GM12878 (cell line): ENCODE results near the gene CCL7. TPM values are rescaled to one million over a fixed set of nuclear protein-coding genes. Genes with fewer than 3 reads are reported as not detected.

Experiments
- ATAC-seq: fragments of 200-7000 bp; cut with Tn5 transposase; 3 replicates; pipeline ENCODE4 v1.9.1; 2020; ENCODE audit warnings: mild to moderate bottlenecking, moderate library complexity
- BruUV-seq: library from RNA; stranded (reverse); fragments of 400-500 nt; replicated peaks from 2 replicates; lab custom pipeline; 2021; lab: Mats Ljungman, UMichigan
- CTCF ChIA-PET: fragments of 300-600 bp; sonication (Branson Sonifier 250); formaldehyde crosslinking; extraction: SDS; loops from one replicate; lab custom pipeline; 2021; ENCODE audit warnings: inconsistent platforms; lab: Yijun Ruan, JAX
- POLR2A ChIA-PET: fragments of 350-600 bp; formaldehyde crosslinking; extraction: SDS; loops from one replicate; lab custom pipeline; 2021; ENCODE audit warnings: inconsistent platforms; lab: Charles Lee
- RAD21 ChIA-PET: fragments of 300-600 bp; sonication (Branson Sonifier 250); formaldehyde crosslinking; loops from one replicate; lab custom pipeline; 2023; ENCODE audit warnings: antibody characterized with exemption; ENCODE audit not compliant: unreplicated experiment; lab: Charles Lee
- SMC1A ChIA-PET: fragments of 300-600 bp; sonication (Branson Sonifier 250); formaldehyde crosslinking; loops from one replicate; lab custom pipeline; 2023; ENCODE audit not compliant: unreplicated experiment, uncharacterized antibody; lab: Charles Lee
- DNase-seq: peaks from one replicate; pipeline ENCODE4 v3.0.0-alpha.2; 2011; ENCODE audit warnings: low read depth, low spot score
- FAIRE-seq: peaks from 3 replicates; lab custom pipeline; 2011; peaks lifted over from hg19 to GRCh38; lab: Jason Lieb, UNC
- H2AFZ ChIP-seq: 2 replicates; pipeline ENCODE4 v1.6.0; 2011; ENCODE audit warnings: low read depth, low read length, control low read depth; ENCODE audit not compliant: control insufficient read depth
- H3K27ac ChIP-seq: 2 replicates; pipeline ENCODE4 v1.5.1; 2011; ENCODE audit warnings: control low read depth; ENCODE audit not compliant: control insufficient read depth, insufficient read depth
- H3K27me3 ChIP-seq, 2 experiments: replicated peaks in 1 of 2; 2 replicates each; pipeline versions ENCODE4 v1.6.0 to v1.6.1; 2011; ENCODE audit warnings: low read length in 1 of 2; ENCODE audit not compliant: control insufficient read depth in 2 of 2, insufficient read depth in 2 of 2
- H3K36me3 ChIP-seq, 2 experiments: 2 replicates each; pipeline ENCODE4 v1.5.1; 2011; ENCODE audit warnings: low read length in 1 of 2; ENCODE audit not compliant: control insufficient read depth in 2 of 2, insufficient read depth in 2 of 2
- H3K4me1 ChIP-seq: 2 replicates; pipeline ENCODE4 v1.6.1; 2011; ENCODE audit warnings: mild to moderate bottlenecking, low read length, moderate library complexity, mixed read lengths; ENCODE audit not compliant: control insufficient read depth, insufficient read depth
- H3K4me2 ChIP-seq: 2 replicates; pipeline ENCODE4 v1.6.0; 2011; ENCODE audit warnings: control low read depth; ENCODE audit not compliant: control insufficient read depth, insufficient read depth
- H3K4me3 ChIP-seq: fragments of 200-600 bp; sonication (generic); 2 replicates; pipeline ENCODE4 v1.5.1; 2016
- H3K79me2 ChIP-seq: 2 replicates; pipeline ENCODE4 v1.6.0; 2011; ENCODE audit warnings: low read length; ENCODE audit not compliant: control insufficient read depth, insufficient read depth
- H3K9ac ChIP-seq: 2 replicates; pipeline ENCODE4 v1.8.0; 2011; ENCODE audit warnings: low read length, control low read depth, mixed read lengths; ENCODE audit not compliant: control insufficient read depth, insufficient read depth
- H3K9me3 ChIP-seq: replicated peaks from 3 replicates; pipeline ENCODE4 v1.5.1; 2011; ENCODE audit warnings: mild to moderate bottlenecking, low read length; ENCODE audit not compliant: control insufficient read depth, insufficient read depth
- H4K20me1 ChIP-seq: 2 replicates; pipeline ENCODE4 v1.6.0; 2011; ENCODE audit not compliant: control insufficient read depth, insufficient read depth
- CTCF ChIP-seq, 3 experiments: IDR thresholded peaks in 2 of 3; conservative IDR thresholded peaks in 1 of 3; 2 replicates each; pipeline ENCODE4 v1.5.1; 2011; ENCODE audit warnings: low read depth in 3 of 3, low read length in 3 of 3, mild to moderate bottlenecking in 3 of 3, control low read depth in 2 of 3, moderate library complexity in 2 of 3, inconsistent platforms in 1 of 3, mixed read lengths in 1 of 3; ENCODE audit not compliant: control insufficient read depth in 2 of 3, insufficient read depth in 1 of 3; ENCODE audit errors: extremely low read depth in 1 of 3
- FOXK2 ChIP-seq: fragments of 450-650 bp; IDR thresholded peaks from 2 replicates; pipeline ENCODE4 v1.6.1; 2017; ENCODE audit warnings: mild to moderate bottlenecking, moderate library complexity
- IRF3 ChIP-seq: fragments of 450-650 bp; IDR thresholded peaks from 2 replicates; pipeline ENCODE4 v1.6.1; 2014; ENCODE audit warnings: mild to moderate bottlenecking
- JUNB ChIP-seq: IDR thresholded peaks from 2 replicates; pipeline ENCODE4 v1.6.1; 2016; ENCODE audit warnings: antibody characterized with exemption, mild to moderate bottlenecking
- MAX ChIP-seq: IDR thresholded peaks from 2 replicates; pipeline ENCODE4 v1.6.1; 2012; ENCODE audit warnings: low read depth, low read length, improper control_type of control experiment
- MEF2B ChIP-seq: fragments of 450-650 bp; IDR thresholded peaks from 2 replicates; pipeline ENCODE4 v1.6.1; 2018; ENCODE audit warnings: mild to moderate bottlenecking, moderate library complexity; ENCODE audit not compliant: partially characterized antibody, poor library complexity, severe bottlenecking
- NFIC ChIP-seq: IDR thresholded peaks from 2 replicates; pipeline ENCODE4 v1.6.1; 2012; ENCODE audit warnings: low read depth, mild to moderate bottlenecking, inconsistent platforms, low read length, moderate library complexity
- NR2C1 ChIP-seq: fragments of 450-650 bp; IDR thresholded peaks from 2 replicates; pipeline ENCODE4 v1.6.1; 2017; ENCODE audit warnings: antibody characterized with exemption, mild to moderate bottlenecking, moderate library complexity
- NRF1 ChIP-seq: conservative IDR thresholded peaks from 2 replicates; pipeline ENCODE4 v1.6.1; 2011; ENCODE audit warnings: mild to moderate bottlenecking, low read depth, low read length, improper control_type of control experiment
- RFX5 ChIP-seq: IDR thresholded peaks from 2 replicates; pipeline ENCODE4 v1.6.1; 2011; ENCODE audit warnings: low read depth, low read length, improper control_type of control experiment
- TARDBP ChIP-seq: IDR thresholded peaks from 2 replicates; pipeline ENCODE4 v1.6.1; 2016; ENCODE audit warnings: borderline replicate concordance
- ZNF622 ChIP-seq: fragments of 450-650 bp; IDR thresholded peaks from 2 replicates; pipeline ENCODE4 v1.6.1; 2017; ENCODE audit warnings: mild to moderate bottlenecking, inconsistent platforms
- WGBS: methylation state at CpG from one replicate; pipeline ENCODE4 v1.1.6; 2016; ENCODE audit warnings: low lambda C conversion rate; ENCODE audit not compliant: insufficient replicate concordance, insufficient coverage; ENCODE audit errors: missing lambda C conversion rate; 5-methylcytosine and 5-hydroxymethylcytosine counted together
- in situ Hi-C: fragments of 300-500 bp; cut with MboI; formaldehyde crosslinking; loops from 9 replicates; pipeline ENCODE4 v1.14.3; 2018; ENCODE audit warnings: mixed read lengths
- intact Hi-C: fragments of 100-400 bp; cut with micrococcal nuclease; formaldehyde crosslinking; loops from one replicate; pipeline ENCODE4 v1.14.2; 2022; ENCODE audit not compliant: unreplicated experiment
- polyA plus RNA-seq, 11 experiments: library from polyadenylated mRNA; depleted of rRNA in 4 of 11; unstranded in 6 of 11; stranded (reverse) in 5 of 11; fragments of >200 nt; fragmentation: Nextera tagmentation in 4 of 11; fragmentation: Illumina TruSeq in 1 of 11; extraction: Ambion mirVana in 4 of 11; extraction: Trizol in 1 of 11; gene quantifications; 1 replicate in 1 of 11; 2 replicates in 10 of 11; pipeline versions ENCODE4 v1.2.1 to v1.2.3, GENCODE V29; 2011 to 2016; ENCODE audit warnings: inconsistent platforms in 2 of 11, missing spikeins in 2 of 11, low read depth in 1 of 11
- total RNA-seq, 4 experiments: library from RNA; depleted of rRNA in 3 of 4; stranded (reverse); fragments of >200 nt in 3 of 4; fragmentation: Illumina TruSeq in 1 of 4; extraction: Trizol in 1 of 4; gene quantifications; 2 replicates each; pipeline versions ENCODE4 v1.2.1 to v1.2.3, GENCODE V29; 2013 to 2021
- TF ChIP-seq, protein P1 (sequence below): fragments of 150-350 bp; IDR thresholded peaks from 2 replicates; pipeline ENCODE4 v1.6.1; 2014; ENCODE audit warnings: mild to moderate bottlenecking, low read depth, low read length

Gene CCL7
- total and polyA plus RNA-seq, 10 of the 15 experiments (the other 5 are each of a cell fraction or from before 2014, with no cell fraction given): not detected

DNA sequence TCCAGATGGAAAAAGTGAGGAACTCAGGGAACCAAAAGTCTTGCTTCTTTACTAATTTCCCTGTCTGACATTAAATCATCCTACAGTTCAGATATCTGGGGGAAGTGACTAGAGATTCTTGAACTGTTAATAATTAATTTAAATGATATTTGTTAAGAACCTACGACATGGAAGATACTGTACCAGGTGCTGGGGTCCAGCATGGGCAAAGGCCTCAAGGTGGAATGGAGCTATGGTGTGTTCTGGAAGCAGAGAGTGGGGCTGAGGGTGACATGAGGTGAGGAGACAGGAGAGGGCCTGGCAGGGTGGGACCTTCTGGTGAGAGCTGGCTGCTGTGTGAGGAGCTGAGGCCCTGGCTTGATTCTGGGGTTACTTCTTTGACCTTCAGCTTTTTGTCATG, 21.0 kb upstream of the CCL7 start:
- Histone ChIP-seq H4K20me1 (no peaks in the 10 kb centered on the region), H3K4me3 (no peak overlapping the region), H3K79me2 (no peaks in the 10 kb centered on the region), H2AFZ (no peak overlapping the region), H3K4me1 (peaks cover 17% of the 10 kb centered on the region), H3K36me3 (no peaks in the 10 kb centered on the region), H3K9me3 (no peaks in the 10 kb centered on the region; the same call in 2 of the 3 replicates), H3K27ac (no peak overlapping the region), H3K4me2 (no peak overlapping the region), H3K9ac (no peak overlapping the region), H3K27me3 (peaks cover 1 to 5% of the 10 kb centered on the region in 2 experiments; a peak in 3 of 4 replicates)
- FAIRE-seq (no peak), ATAC-seq (no peak), DNase-seq (no peak)
- intact Hi-C loops: no loop called here
- ChIA-PET SMC1A (no interaction called here), CTCF (interaction anchor here (1.2 kb wide), 1 partner anchor 13 kb away, joined by 5 read pairs; no protein-coding TSS in a partner anchor), POLR2A (no interaction called here), RAD21 (no interaction called here)
- in situ Hi-C loops: no loop called here
- TF ChIP-seq JUNB: no peak
- TF ChIP-seq FOXK2: no peak
- TF ChIP-seq NRF1: no peak
- no peak for TF ChIP-seq MAX
- BruUV-seq: no TSS peak
- WGBS: 5% methylated on average over 1 of the region's 1 CpG

DNA sequence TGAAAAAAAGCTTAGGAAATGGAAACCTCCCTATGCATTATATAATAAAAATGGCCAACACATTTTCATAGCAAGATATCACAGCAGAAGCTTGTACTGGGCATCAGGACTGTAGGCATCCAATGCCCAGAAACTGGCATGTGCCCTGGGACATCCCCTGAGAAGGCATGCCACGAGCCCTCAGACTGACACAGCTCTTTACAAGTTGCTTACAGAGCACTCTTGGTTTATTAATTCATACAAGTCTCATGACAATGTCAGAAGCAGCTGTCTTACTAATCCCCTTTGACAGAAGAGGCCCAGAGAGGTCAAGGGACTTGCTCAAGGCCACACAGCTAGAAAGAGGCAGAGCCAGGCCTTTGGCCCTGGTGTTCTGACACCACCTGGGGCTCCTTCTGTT, 20.5 kb upstream of the CCL7 start:
- H3K9ac ChIP-seq: no peak overlapping the region
- TF ChIP-seq RFX5: no peak
- TF ChIP-seq CTCF (IDR thresholded peaks at IDR 0.05 in 2 of 3, conservative IDR thresholded peaks at IDR 0.05 in 1 of 3; ENCODE audit: control insufficient read depth in 2 of 3, extremely low read depth in 1 of 3, insufficient read depth in 1 of 3, low read depth in 3 of 3, low read length in 3 of 3): no peak
- no peak for TF ChIP-seq NR2C1
- no peak for TF ChIP-seq NFIC
- TF ChIP-seq, protein P1, sequence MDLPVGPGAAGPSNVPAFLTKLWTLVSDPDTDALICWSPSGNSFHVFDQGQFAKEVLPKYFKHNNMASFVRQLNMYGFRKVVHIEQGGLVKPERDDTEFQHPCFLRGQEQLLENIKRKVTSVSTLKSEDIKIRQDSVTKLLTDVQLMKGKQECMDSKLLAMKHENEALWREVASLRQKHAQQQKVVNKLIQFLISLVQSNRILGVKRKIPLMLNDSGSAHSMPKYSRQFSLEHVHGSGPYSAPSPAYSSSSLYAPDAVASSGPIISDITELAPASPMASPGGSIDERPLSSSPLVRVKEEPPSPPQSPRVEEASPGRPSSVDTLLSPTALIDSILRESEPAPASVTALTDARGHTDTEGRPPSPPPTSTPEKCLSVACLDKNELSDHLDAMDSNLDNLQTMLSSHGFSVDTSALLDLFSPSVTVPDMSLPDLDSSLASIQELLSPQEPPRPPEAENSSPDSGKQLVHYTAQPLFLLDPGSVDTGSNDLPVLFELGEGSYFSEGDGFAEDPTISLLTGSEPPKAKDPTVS: no peak
- TF ChIP-seq MAX: no peak
- TF ChIP-seq IRF3: no peak
- no peak for TF ChIP-seq MEF2B
- TF ChIP-seq TARDBP: no peak
- no peak for TF ChIP-seq ZNF622

More for the DNA sequence above, 20.5 kb upstream of the CCL7 start:
- SMC1A ChIA-PET: no interaction called here
- intact Hi-C loops: no loop called here
- in situ Hi-C loops: no loop called here
- no peak overlapping the region for H3K27ac ChIP-seq
- FAIRE-seq: no peak
- H4K20me1 ChIP-seq: no peaks in the 10 kb centered on the region
- H3K36me3 ChIP-seq: no peaks in the 10 kb centered on the region
- POLR2A ChIA-PET: no interaction called here
- peaks cover 16% of the 10 kb centered on the region for H3K4me1 ChIP-seq
- no TSS peak for BruUV-seq
- no peaks in the 10 kb centered on the region for H3K79me2 ChIP-seq
- H3K9me3 ChIP-seq: no peaks in the 10 kb centered on the region; the same call in 2 of the 3 replicates
- RAD21 ChIA-PET: no interaction called here
- no peak for DNase-seq
- 0% methylated on average over 1 of the region's 1 CpG for WGBS
- no peak overlapping the region for H2AFZ ChIP-seq
- peaks cover 1 to 7% of the 10 kb centered on the region in 2 experiments; a peak in 3 of 4 replicates for H3K27me3 ChIP-seq
- H3K4me3 ChIP-seq: no peak overlapping the region
- CTCF ChIA-PET: interaction anchor here (1.2 kb wide), 1 partner anchor 13 kb away, joined by 5 read pairs; no protein-coding TSS in a partner anchor
- ATAC-seq: no peak
- no peak overlapping the region for H3K4me2 ChIP-seq
